Stimulated activated CD4-positive, alpha-beta T cell treated with anti-CD3 and anti-CD28 coated beads, Interleukin-1b, Interleukin-23, amount 100 ng/mL, for 48 hours (primary cell): ENCODE measurements around the gene OVOL3.
"Not testable (repeated sequence)": the region's sequence is repeated elsewhere in the genome, so short reads cannot be mapped to it uniquely, and the experiment has no call there.

Experiments
- DNase-seq: peaks from one replicate; pipeline ENCODE4 v3.0.0-alpha.2; 2020

OVOL3 gene

GRCh38 chr19:36110487-36111199 lies at the start of gene OVOL3:
OVOL3 (plus strand) TSS chr19:36111143; CDS start chr19:36111203, 60 bp downstream.
- DNase-seq: no peak

DNA sequence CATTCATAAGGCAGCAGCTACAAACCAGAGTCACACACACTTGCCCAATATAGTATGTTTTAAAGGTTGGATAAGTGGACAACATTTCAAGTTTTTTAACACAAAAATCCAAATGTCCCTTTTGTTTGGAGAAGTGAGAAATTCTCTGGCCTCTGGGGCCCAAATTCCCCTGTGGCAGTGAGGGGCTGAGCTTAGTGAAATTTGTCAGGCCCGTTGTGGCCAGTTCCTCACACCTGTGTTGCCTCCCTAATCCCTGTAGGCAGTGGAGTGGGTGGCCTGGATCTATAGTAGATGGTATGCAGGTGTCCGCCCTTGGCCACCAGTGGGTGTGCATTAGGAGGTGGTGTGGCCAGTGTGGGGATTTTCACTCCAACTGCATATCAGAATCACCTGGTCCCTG lies 49.6 kb upstream of the OVOL3 start:
- no peak for DNase-seq

GRCh38 chr19:36064826-36065225 lies 46.1 kb upstream of the OVOL3 start:
- no peak for DNase-seq

DNA sequence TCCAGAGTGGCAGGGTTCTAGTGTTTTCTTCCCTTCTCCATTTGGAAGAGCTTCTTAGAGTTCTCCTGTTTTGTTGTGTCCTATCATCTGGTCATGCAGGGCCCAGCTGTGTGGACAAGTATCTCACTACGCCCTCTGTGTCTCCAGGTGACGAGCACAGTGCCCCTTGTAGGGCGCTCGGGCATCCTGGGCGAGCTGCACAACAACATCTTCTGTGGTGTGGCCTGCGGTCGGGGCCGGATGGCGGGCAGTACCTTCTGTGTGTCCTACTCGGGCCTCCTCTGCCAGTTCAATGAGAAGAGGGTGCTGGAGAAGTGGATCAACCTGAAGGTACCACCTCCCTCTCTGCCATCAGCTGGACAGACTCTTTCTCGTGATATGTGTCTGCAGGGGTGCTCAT lies 43.3 kb upstream of the OVOL3 start:
- DNase-seq: no peak

- not testable (repeated sequence) for DNase-seq
Observed at GRCh38 chr19:36068810-36069499, 42.0 kb upstream of the OVOL3 start.

DNA sequence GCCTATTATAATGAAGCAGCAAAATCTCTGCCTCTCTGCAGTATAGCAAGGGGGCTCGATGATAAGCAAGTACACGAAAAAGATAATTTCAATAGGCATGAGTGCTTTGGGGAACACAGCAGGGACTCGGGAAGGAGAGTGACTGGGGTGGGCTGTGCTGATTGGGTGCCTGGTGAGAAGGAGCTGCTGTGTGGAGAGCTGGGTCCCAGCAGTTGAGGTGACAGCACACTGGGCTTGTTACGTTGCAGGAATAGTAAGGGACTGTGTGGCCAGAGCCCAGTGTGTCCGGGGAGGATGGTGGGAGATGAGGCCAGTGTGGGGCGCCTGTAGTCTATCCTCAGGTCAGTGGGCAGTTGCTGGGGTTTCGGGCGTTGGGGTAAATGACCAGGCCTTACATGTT lies 38.9 kb upstream of the OVOL3 start:
- DNase-seq: no peak

- DNase-seq: no peak
Observed at GRCh38 chr19:36073121-36073876, 37.6 kb upstream of the OVOL3 start.

GRCh38 chr19:36079389-36079945 lies 31.5 kb upstream of the OVOL3 start:
- no peak for DNase-seq

DNA sequence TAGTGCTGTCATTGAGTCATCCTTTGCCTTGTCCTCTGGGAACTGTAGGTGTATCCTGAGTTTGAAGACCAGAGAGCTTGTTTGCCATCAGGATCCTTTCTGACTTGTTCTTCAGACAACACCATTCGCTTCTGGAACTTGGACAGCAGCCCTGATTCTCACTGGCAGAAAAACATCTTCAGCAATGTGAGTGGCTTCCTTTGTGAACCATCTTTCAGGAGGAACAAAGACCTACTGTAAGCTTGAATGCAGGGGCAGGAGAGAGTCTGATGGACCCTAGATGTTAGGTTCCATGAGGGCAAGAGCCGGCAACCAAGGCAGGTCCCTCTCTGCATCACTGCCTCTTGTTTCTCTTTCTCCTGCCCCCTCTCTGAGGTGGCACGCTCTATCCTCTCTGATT lies 29.6 kb upstream of the OVOL3 start:
- DNase-seq: no peak

DNA sequence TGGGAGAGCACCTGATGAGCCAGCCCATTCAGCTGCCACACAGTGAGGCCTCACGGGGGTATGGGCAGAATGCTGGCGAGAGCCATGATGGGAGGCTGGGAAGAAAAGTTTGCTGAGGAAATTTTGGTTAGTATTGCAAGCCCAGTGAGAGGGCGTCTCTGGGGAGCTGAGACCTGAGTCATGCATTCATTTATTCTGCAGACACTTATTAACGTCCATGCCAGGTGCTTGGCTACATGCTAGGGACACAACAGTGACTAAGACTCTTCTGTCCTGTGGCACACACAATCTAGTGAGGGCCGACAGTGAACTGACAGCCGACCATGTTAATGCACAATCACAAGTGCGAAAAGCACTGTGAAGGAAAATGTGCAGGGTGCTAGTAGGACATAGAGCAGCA lies 29.0 kb upstream of the OVOL3 start:
- no peak for DNase-seq

GRCh38 chr19:36082916-36083315 lies 28.0 kb upstream of the OVOL3 start:
- DNase-seq: no peak

- no peak for DNase-seq
Observed at GRCh38 chr19:36084231-36085009, 26.5 kb upstream of the OVOL3 start.

- no peak for DNase-seq
Observed at GRCh38 chr19:36086326-36086725, 24.6 kb upstream of the OVOL3 start.

- DNase-seq: no peak
Observed at GRCh38 chr19:36089847-36090246, 21.1 kb upstream of the OVOL3 start.

GRCh38 chr19:36090910-36091695 lies 19.8 kb upstream of the OVOL3 start:
- no peak for DNase-seq

DNA sequence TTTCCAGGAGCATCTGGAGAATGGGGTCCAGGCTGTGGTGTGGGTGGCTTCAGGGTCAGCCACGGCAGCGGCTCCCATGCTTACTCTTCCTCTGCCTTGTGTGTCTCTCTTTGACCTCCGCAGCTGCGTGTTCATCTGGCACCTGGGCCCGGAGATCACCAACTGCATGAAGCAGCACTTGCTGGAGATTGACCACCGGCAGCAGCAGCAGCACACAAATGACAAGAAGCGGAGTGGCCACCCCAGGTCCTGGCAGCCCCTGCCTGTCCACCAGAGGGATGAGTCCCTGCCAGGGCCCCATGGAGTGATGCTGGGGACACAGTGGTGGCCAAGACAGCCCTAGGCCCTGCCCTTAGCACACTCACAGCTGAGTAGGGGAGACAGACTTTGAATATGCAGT lies 18.4 kb upstream of the OVOL3 start:
- no peak for DNase-seq

DNA sequence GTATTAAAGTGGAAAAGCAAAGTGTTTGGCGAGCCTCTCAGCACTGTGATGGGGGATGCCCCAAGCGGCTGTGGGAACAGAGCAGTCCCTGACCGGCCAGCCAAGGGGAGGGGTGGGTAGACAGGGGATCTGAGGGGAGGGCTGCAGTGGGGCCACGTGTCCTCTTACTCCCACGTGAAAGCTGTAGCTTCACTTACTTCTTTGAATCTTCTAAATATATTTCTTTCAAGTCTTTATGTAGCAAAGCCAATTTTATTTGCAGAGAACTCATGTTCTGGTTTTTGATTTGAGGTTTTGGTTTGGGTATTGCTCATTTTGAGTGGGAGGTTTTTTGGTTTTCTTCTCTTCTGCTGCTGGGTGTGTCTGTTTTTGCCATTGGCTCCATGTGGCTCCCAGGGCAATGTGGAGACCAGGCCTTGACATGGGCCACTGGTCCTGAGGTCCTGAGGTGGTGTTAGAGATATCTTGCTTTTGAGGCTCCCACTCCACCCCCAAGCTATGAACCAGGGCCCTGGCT lies 17.7 kb upstream of the OVOL3 start:
- peak; percentile 11 for DNase-seq

- DNase-seq: no peak
Observed at GRCh38 chr19:36093687-36094086, 17.3 kb upstream of the OVOL3 start.

- no peak for DNase-seq
Observed at GRCh38 chr19:36097036-36097435, 13.9 kb upstream of the OVOL3 start.

DNA sequence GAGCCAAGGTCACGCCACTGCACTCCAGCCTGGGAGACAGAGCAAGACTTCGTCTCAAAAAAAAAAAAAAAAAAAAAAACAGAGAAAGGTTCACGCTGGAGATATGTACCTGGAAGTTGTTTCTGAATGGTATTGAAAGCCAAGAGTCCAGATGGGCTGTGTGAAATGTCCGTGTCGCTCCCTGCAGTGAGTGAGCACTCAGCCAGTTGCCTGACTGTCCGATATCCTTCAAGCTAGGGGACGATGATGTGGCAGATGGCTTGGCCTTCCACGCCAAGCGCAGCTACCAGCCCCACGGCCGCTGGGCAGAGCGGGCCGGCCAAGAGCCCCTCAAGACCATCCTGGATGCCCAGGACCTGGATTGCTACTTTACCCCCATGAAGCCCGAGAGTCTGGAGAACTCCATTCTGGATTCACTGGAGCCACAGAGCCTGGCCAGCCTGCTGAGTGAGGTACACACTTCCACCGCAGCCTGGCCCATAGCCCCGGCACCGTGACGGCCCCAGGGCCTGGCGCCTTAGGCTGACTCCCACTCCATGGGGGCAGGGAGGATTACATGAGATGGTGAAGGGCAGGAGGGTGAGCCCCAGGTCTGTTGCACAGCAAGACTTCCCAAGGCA lies 11.7 kb upstream of the OVOL3 start:
- no peak for DNase-seq

DNA sequence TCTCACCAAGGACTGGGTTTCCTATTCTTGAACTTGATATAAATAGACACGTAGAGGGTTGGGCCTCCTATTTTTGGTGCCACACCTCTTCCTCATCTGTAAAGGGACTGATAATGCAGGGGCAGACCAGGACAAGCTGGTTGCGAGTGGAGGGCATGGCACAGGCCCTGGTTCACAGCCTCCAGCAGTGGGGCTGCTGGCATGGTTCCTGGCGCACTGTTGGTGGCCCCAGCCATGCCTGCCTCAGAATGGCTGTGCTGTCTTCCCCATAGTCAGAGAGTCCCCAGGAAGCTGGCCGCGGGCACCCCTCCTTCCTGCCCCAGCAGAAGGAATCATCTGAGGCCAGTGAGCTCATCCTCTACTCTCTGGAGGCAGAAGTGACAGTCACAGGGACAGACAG lies 10.5 kb upstream of the OVOL3 start:
- no peak for DNase-seq
